Stomach smooth muscle (tissue), 2 donors: ENCODE data around the gene TTC34.

Source experiments
- H3K27ac ChIP-seq: one replicate; pipeline ENCODE4 v1.7.0; 2013; ENCODE audit warnings: mild to moderate bottlenecking, low read length, inconsistent platforms
- H3K27me3 ChIP-seq, 2 donors: one replicate each; pipeline ENCODE4 v1.7.0; 2013; ENCODE audit warnings: low read length in 2 of 2; ENCODE audit not compliant: insufficient read depth in 2 of 2, control insufficient read depth in 1 of 2
- H3K36me3 ChIP-seq, 2 donors: one replicate each; pipeline ENCODE4 v1.7.0; 2013; ENCODE audit warnings: low read length in 2 of 2; ENCODE audit not compliant: control insufficient read depth in 2 of 2, insufficient read depth in 2 of 2
- H3K4me1 ChIP-seq: one replicate; pipeline ENCODE4 v1.7.0; 2013; ENCODE audit warnings: low read length; ENCODE audit not compliant: control insufficient read depth, insufficient read depth
- H3K4me3 ChIP-seq, 2 donors: one replicate each; pipeline ENCODE4 v1.7.0; 2013; ENCODE audit warnings: low read length in 2 of 2
- H3K9ac ChIP-seq, 2 donors: one replicate each; pipeline ENCODE4 v1.7.0; 2013; ENCODE audit warnings: low read length in 2 of 2, mild to moderate bottlenecking in 1 of 2
- H3K9me3 ChIP-seq, 2 donors: one replicate each; pipeline ENCODE4 v1.7.0; 2013; ENCODE audit warnings: low read length in 2 of 2; ENCODE audit not compliant: control insufficient read depth in 2 of 2
- donor health status: healthy.
- donor health status: Pancreatic carcinoma.

TTC34 gene

DNA sequence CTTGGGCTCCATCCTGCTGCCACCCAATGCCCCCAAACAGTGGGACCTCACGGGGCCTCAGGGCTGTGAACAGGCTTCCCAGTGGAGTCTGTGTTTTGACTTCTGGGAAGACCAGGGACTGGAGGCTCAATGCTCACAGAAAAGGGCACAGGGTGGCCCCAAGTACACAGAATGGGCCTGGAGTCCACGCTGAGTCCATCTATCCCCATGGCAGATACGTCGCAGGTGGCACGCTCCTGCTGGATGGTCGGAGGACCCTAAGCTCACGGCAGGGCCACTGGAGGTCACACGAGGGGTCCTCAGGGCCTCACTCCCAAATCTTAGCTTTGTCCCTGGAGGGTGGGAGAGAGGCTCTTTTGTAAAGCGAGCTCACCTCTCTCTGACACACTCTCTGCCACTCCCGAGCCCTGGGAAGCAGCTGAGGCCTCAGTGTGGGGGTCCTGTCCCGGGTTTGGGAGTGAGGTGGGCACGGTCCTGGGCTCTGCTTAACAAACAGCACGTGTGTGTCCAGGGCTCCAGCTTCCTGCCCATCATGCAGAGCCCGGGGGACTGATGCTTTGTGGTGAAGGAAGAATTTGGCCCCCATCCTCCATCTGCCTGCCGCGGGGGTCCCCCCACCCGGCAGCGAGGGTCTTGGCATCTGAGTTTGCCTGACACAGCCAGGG lies 27.2 kb upstream of the TTC34 start:
- Histone ChIP-seq H3K9me3 (peaks cover 2 to 18% of the 10 kb centered on the region in 2 donors), H3K36me3 (no peaks in the 10 kb centered on the region), H3K9ac (no peak overlapping the region), H3K27ac (no peak overlapping the region), H3K4me3 (no peak overlapping the region), H3K27me3 (peaks cover 11 to 18% of the 10 kb centered on the region in 2 donors), H3K4me1 (no peaks in the 10 kb centered on the region)

DNA sequence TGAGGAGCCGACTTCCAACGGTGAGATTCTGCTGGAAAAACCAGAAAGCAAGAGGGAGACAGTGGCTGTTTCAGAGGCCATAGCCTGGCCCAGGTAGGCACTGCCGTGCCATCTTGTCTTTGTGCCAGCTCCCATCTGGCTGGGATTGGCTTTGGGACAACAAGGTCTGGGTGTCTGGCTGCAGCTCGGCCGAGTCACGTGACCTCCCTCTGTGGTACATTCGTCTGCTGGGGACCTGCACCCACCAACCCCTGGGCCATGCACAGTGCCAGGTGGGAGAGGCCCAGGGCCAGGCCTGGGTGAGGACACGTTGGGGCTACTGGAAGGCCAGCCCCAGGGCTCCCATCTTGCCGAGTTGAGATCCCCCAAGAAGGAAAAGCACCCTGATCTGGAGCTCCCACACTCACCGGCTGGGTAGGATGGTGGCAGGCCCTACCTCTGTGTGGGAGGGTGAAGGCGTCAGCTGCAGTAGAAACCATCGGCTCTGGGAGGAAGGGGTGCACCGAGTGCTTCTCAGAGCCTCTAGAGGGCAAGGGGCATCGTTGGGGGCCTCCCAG lies 25.3 kb upstream of the TTC34 start:
- Histone ChIP-seq H3K27me3 (peaks cover 9 to 21% of the 10 kb centered on the region in 2 donors), H3K9ac (no peak overlapping the region), H3K4me1 (no peaks in the 10 kb centered on the region), H3K36me3 (no peaks in the 10 kb centered on the region), H3K9me3 (peaks cover 2 to 14% of the 10 kb centered on the region in 2 donors), H3K27ac (no peak overlapping the region), H3K4me3 (no peak overlapping the region)

- no peak overlapping the region for H3K9ac ChIP-seq
- H3K27ac ChIP-seq: no peak overlapping the region
- peaks cover 2 to 14% of the 10 kb centered on the region in 2 donors for H3K9me3 ChIP-seq
- peaks cover 9 to 26% of the 10 kb centered on the region in 2 donors for H3K27me3 ChIP-seq
- H3K36me3 ChIP-seq: no peaks in the 10 kb centered on the region
- no peak overlapping the region for H3K4me3 ChIP-seq
- H3K4me1 ChIP-seq: no peaks in the 10 kb centered on the region
Observed at GRCh38 chr1:2826316-2826715, 24.8 kb upstream of the TTC34 start.

DNA sequence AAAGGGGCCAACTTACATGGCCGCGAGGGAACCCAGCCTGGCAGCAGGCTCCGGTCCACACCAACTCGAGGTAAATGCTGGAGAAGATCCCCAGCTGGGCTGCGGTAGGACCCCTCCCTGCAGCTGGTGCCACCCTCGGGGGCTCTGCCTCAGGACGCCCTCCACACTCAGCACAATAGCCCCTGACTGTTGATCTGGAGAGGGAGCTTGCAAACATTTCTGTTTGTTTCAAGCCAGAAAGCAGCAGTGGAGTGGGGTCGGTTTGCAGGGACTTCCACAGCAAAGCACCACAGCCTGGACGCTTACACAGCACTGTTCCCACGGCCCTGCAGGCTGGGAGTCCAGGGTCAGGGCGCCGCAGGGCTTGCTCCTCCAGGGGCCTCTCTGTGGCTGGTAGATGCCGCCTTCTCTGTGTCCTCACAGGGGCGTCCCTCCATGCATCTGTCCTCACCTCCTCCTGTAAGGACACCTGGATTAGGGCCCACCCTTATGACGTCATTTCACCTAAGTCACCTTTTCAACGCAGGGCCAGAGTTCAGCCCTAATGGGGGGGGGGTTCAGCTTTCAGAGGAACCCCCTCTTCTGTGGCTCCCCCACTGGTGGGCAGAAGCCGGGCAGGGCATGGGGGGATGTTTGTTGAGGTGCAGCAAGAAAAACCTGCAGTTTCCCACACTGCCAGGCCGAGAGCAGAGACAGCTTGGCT lies 24.1 kb upstream of the TTC34 start:
- no peaks in the 10 kb centered on the region for H3K36me3 ChIP-seq
- H3K27ac ChIP-seq: no peak overlapping the region
- peaks cover 2 to 14% of the 10 kb centered on the region in 2 donors for H3K9me3 ChIP-seq
- no peaks in the 10 kb centered on the region for H3K4me1 ChIP-seq
- no peak overlapping the region for H3K4me3 ChIP-seq
- no peak overlapping the region for H3K9ac ChIP-seq
- peaks cover 9 to 27% of the 10 kb centered on the region in 2 donors for H3K27me3 ChIP-seq

DNA sequence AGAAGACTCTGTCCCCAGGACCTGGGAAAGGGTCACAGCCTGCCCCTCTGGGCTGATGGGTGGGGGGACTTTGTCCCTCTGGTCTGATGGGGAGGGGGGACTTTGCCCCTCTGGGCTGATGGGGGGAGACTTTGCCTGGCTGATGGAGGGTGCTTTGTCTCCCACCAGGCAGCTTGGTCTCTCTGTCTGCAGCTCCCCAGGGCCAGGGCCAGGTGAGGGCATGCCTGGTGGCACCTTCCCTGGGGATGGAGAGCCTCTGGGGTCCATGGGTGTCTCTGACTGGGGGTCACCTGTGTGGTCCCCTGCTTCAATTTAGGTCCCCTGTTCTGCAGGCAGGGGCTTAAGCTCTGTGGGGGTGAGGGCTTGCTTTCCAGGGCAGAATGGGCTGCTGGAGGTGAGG lies 23.5 kb upstream of the TTC34 start:
- Histone ChIP-seq H3K27me3 (peaks cover 9 to 27% of the 10 kb centered on the region in 2 donors), H3K36me3 (no peaks in the 10 kb centered on the region), H3K9ac (no peak overlapping the region), H3K4me3 (no peak overlapping the region), H3K4me1 (no peaks in the 10 kb centered on the region), H3K9me3 (peaks cover 2 to 14% of the 10 kb centered on the region in 2 donors), H3K27ac (no peak overlapping the region)

GRCh38 chr1:2823921-2824610 lies 22.6 kb upstream of the TTC34 start:
- H3K4me1 ChIP-seq: no peaks in the 10 kb centered on the region
- no peak overlapping the region for H3K27ac ChIP-seq
- H3K27me3 ChIP-seq: peaks cover 9 to 27% of the 10 kb centered on the region in 2 donors
- H3K4me3 ChIP-seq: no peak overlapping the region
- no peak overlapping the region for H3K9ac ChIP-seq
- H3K9me3 ChIP-seq: peaks cover 2 to 14% of the 10 kb centered on the region in 2 donors
- no peaks in the 10 kb centered on the region for H3K36me3 ChIP-seq

DNA sequence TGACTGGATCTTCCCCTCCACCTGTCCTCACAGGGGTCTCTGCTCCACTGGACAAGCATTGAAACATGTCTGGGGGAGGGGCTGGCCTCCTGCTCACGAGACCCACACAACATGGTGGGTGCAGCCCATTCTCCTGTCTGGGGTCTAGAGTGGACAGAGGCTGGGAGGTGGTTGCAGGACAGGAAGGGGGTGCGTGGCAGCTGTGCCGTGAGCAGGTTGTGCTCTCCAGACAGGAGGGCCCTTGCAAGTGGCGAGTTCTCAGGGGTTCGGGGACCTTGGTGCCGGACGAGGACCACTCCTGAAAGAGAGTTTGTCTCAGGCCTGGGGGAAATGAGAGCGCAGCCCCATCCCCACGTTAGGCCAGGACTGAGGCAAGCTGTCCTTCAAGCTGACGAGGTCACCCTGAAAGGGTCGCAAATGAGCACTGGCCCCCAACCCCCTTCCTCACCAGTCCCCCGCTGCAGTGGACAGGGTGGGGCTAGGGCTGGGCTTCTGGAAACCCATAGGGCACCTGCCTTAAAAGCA lies 21.2 kb upstream of the TTC34 start:
- no peaks in the 10 kb centered on the region for H3K4me1 ChIP-seq
- H3K9me3 ChIP-seq: peaks cover 2 to 8% of the 10 kb centered on the region in 2 donors
- no peak overlapping the region for H3K27ac ChIP-seq
- H3K27me3 ChIP-seq: peaks cover 11 to 27% of the 10 kb centered on the region in 2 donors
- H3K4me3 ChIP-seq: no peak overlapping the region
- no peaks in the 10 kb centered on the region for H3K36me3 ChIP-seq
- H3K9ac ChIP-seq: no peak overlapping the region

DNA sequence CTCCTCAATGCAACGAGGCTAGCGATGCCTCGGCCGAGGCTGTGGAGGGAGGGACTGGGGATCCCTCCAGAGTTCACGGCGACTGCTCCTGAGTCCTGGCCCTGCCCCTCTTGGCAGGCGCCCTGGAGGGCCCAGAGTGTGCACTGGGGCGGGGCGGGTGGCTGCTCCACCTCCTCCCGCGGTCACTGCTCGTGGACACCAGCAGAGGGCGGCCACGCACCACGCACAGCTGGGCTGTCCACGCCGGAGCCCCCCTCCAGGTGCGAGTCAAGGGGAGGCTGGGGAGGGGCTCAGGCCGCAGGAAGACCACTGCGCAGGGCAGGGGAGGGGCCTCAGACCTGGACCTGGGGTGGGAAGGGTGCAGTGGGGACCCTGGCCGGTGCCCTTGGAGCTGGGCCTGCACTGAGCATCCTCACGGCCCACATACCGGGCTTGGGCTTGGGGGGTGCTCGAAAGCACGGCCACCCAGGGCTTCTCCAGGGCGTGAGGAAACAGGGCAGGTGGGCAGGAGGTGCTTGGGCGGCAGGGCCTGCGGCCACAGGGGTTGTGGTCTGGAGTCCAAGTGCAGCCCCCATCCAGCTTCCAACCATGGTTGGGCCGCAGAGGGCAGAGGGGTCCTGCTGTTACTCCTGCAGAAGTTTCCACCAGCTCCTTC lies 20.6 kb upstream of the TTC34 start:
- Histone ChIP-seq H3K27ac (no peak overlapping the region), H3K9ac (no peak overlapping the region), H3K9me3 (peaks cover 0 to 2% of the 10 kb centered on the region in 2 donors), H3K27me3 (peaks cover 11 to 27% of the 10 kb centered on the region in 2 donors), H3K4me3 (no peak overlapping the region), H3K4me1 (no peaks in the 10 kb centered on the region), H3K36me3 (no peaks in the 10 kb centered on the region)

DNA sequence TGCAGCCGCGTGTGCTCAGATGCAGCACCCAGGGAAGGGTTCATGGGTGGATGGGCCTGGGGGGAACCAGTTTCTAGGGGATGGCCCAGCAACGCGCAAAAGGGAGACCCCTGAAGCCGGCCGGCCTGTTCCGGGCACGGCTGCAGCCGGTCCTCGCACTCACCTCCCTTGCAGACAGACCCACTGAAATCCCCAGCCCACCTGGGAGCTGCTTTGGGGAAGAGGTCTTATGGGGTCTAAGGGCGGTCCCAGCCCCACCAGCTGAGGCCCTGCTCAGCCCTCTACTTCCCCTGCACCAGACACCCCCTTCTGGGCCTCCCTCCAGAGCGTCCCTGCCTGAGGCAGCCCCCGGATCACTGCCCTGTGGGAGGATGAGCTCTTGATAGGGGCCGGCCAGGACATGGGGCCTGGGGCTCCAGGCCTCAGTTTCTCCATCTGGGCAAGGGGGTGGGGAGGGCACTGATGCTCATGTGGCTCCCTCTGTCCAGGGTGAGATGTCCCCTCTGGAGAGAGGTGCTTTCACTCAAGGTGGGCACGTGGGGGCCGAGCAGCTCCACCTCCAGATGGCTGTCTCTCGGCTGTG lies 20.0 kb upstream of the TTC34 start:
- H3K27ac ChIP-seq: no peak overlapping the region
- no peak overlapping the region for H3K4me3 ChIP-seq
- H3K9me3 ChIP-seq: no peaks in the 10 kb centered on the region
- peaks cover 11 to 27% of the 10 kb centered on the region in 2 donors for H3K27me3 ChIP-seq
- H3K36me3 ChIP-seq: no peaks in the 10 kb centered on the region
- H3K4me1 ChIP-seq: no peaks in the 10 kb centered on the region
- no peak overlapping the region for H3K9ac ChIP-seq
